ENCODE measurements around the gene LIMS2. TPM values are rescaled to one million over a fixed set of nuclear protein-coding genes. Genes with fewer than 3 reads are reported as not detected.

Gene LIMS2
- total RNA-seq, 1 experiment from 2014 or later = 0.53 TPM

GRCh38 chr2:127704641-127705390 is 29.5 kb upstream of the LIMS2 start:
- H3K36me3 ChIP-seq = peaks cover 65% of the 10 kb centered on the region
- H3K27me3 ChIP-seq = no peaks in the 10 kb centered on the region
- no peak for DNase-seq
- H3K9me3 ChIP-seq = no peaks in the 10 kb centered on the region
- no peak overlapping the region for H3K4me3 ChIP-seq

- no peaks in the 10 kb centered on the region for H3K9me3 ChIP-seq
- H3K36me3 ChIP-seq = peaks cover 51% of the 10 kb centered on the region
- no peak overlapping the region for H3K4me3 ChIP-seq
- no peaks in the 10 kb centered on the region for H3K27me3 ChIP-seq
- no peak for DNase-seq
These were observed 28.0 kb upstream of the LIMS2 start for GRCh38 chr2:127703282-127703681.

- Histone ChIP-seq H3K27me3 (no peaks in the 10 kb centered on the region), H3K4me3 (peak overlapping the region; percentile 55), H3K36me3 (peaks cover 49% of the 10 kb centered on the region)
These were observed 27.2 kb upstream of the LIMS2 start for GRCh38 chr2:127702395-127703009.

GRCh38 chr2:127701651-127702394 is 26.5 kb upstream of the LIMS2 start:
- H3K36me3 ChIP-seq = peaks cover 47% of the 10 kb centered on the region
- no peaks in the 10 kb centered on the region for H3K27me3 ChIP-seq
- no peaks in the 10 kb centered on the region for H3K9me3 ChIP-seq
- DNase-seq = peak; percentile 77
- H3K4me3 ChIP-seq = peak overlapping the region; percentile 55

More at GRCh38 chr2:127702395-127703009, 27.2 kb upstream of the LIMS2 start:
- no peak for DNase-seq
- no peaks in the 10 kb centered on the region for H3K9me3 ChIP-seq

- no peaks in the 10 kb centered on the region for H3K9me3 ChIP-seq
These were observed 25.9 kb upstream of the LIMS2 start, which contains the start of gene SFT2D3 for GRCh38 chr2:127701193-127701650. Gene SFT2D3, plus strand, starts transcription at chr2:127701497. Its CDS starts 32 bp downstream, at chr2:127701529.

GRCh38 chr2:127700527-127701192 is 25.3 kb upstream of the LIMS2 start:
- Histone ChIP-seq H3K9me3 (no peaks in the 10 kb centered on the region), H3K36me3 (peaks cover 36% of the 10 kb centered on the region), H3K4me3 (peak overlapping the region; percentile 55), H3K27me3 (no peaks in the 10 kb centered on the region)
- DNase-seq = peak; percentile 8

More at GRCh38 chr2:127701193-127701650, 25.9 kb upstream of the LIMS2 start, which contains the start of gene SFT2D3:
- peak; percentile 91 for DNase-seq
- peaks cover 41% of the 10 kb centered on the region for H3K36me3 ChIP-seq
- H3K27me3 ChIP-seq = no peaks in the 10 kb centered on the region
- H3K4me3 ChIP-seq = peak within 1 kb of the TSS; percentile 55

GRCh38 chr2:127698553-127699355 is 23.4 kb upstream of the LIMS2 start:
- H3K9me3 ChIP-seq = no peaks in the 10 kb centered on the region
- peaks cover 17% of the 10 kb centered on the region for H3K36me3 ChIP-seq
- no peak overlapping the region for H3K4me3 ChIP-seq
- no peak for DNase-seq
- no peaks in the 10 kb centered on the region for H3K27me3 ChIP-seq

- peaks cover 5% of the 10 kb centered on the region for H3K36me3 ChIP-seq
- DNase-seq = no peak
- H3K27me3 ChIP-seq = no peaks in the 10 kb centered on the region
- H3K4me3 ChIP-seq = no peak overlapping the region
- 0 out of 2 replicates have a peak, but pooled peaks cover 2% of the 10 kb centered on the region for H3K9me3 ChIP-seq
These were observed 22.3 kb upstream of the LIMS2 start for GRCh38 chr2:127697482-127698180.

DNA sequence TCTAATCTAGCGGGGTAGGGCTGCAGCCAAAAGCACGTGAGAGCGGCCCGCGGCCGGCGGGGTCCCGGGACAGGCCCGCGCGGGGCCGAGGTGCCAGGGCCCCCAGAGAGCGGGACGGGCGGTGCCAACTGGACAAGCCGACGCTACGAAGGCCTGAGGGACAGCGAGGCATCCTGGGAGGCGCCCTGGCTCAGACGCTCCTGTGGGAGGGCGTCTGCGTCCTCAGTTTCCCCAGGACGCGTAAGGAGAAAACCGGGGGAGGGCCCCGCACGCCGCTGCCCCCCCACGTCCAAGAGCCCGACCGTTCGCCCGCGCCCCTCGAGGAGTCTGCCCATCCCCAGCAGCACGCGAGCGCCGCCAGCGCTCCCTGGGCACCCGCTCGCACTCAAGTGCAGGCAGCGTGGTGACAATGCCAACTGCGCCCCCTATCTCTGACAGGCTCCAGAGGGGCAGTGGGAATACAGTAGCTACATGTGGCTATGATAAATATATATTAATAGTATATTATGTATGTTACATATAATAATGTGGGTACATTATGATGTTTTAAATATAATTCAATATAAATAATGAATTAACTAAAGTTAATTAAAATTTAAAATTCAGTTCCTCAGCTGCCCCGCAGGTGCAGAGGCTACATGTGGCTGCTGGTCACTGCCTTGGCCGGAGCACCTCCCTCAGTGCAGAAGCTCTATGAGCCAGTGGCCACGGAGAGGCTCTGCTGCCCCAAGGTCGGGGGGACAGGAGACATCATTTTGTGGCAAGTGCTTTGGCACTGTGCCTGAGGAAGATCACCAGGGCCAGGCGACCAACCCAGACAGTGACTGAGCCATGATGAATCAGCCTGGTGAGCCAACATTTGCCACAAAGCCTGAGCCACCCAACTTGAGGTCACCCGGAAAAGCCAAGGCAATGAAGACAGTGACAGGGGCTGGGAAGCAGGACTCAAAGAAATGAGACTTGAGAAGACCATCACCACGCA is 20.5 kb upstream of the LIMS2 start:
- H3K27me3 ChIP-seq = no peaks in the 10 kb centered on the region
- no peak overlapping the region for H3K4me3 ChIP-seq
- H3K36me3 ChIP-seq = no peaks in the 10 kb centered on the region
- peak; percentile 54 for DNase-seq
- H3K9me3 ChIP-seq = 0 out of 2 replicates have a peak, but pooled peaks cover 2% of the 10 kb centered on the region

- Histone ChIP-seq H3K27me3 (no peaks in the 10 kb centered on the region), H3K36me3 (no peaks in the 10 kb centered on the region), H3K4me3 (no peak overlapping the region), H3K9me3 (peaks cover 7% of the 10 kb centered on the region; the same call in 1 of the 2 replicates)
- DNase-seq = peak; percentile 52
These were observed 19.7 kb upstream of the LIMS2 start for GRCh38 chr2:127694986-127695385.

- Histone ChIP-seq H3K4me3 (no peak overlapping the region), H3K36me3 (no peaks in the 10 kb centered on the region), H3K27me3 (peaks cover 2% of the 10 kb centered on the region; the same call in 1 of the 2 replicates), H3K9me3 (peaks cover 13% of the 10 kb centered on the region)
- no peak for DNase-seq
These were observed 15.4 kb upstream of the LIMS2 start for GRCh38 chr2:127690696-127691095.

DNA sequence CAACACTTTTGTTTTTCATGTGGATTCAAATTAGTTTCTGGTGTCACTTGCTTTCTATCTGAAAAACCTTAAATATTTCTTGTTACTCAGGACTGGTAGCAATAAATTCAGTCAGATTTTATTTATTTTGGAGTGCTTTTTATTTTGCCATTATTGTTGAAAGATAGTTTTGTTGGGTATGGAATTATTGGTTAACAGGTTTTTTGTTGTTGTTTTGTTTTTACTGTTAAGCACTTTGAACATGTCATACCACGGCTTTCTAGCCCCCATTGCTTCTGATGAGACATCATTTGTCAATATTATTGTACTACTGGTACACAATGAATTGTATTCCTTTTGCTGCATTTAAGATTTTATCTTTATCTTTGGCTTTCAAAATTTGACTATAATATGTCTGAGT is 13.1 kb upstream of the LIMS2 start:
- DNase-seq = no peak

DNA sequence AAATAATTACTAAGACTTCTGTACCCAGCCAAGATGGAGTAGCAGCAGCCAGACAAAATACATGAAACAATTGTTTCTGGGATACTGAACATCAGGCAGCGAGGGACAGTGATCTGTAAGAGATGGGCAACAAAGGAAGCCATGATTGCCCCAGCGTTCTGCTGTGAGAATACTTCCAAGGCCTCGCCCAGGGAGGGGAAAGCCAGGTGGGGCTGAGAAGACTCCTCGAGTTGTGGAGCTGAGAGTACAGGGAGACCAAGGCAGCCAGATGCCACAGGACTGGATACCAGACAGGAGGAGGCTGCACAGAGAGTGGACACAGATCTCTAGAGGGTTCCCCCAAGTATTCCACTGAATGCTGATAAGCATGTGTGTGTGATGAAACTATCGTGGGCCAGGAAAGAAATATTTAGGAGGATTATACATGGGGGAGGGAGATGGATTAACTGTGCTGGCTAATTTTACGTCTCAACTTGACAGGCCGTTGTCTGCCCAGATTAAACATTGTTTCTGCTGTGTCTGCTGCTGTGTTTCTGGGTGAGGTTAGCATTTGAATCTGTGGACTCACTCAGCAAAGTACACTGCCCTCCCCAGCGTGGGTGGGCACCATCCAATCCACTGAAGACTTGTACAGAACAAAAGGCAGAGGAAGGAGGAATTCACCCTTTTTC is 10.2 kb upstream of the LIMS2 start:
- Histone ChIP-seq H3K36me3 (no peaks in the 10 kb centered on the region), H3K27me3 (peaks cover 2% of the 10 kb centered on the region; the same call in 1 of the 2 replicates), H3K9me3 (peaks cover 10% of the 10 kb centered on the region), H3K4me3 (no peak overlapping the region)
- no peak for DNase-seq

More for the DNA sequence above, 13.1 kb upstream of the LIMS2 start:
- Histone ChIP-seq H3K36me3 (no peaks in the 10 kb centered on the region), H3K27me3 (peaks cover 2% of the 10 kb centered on the region; the same call in 1 of the 2 replicates), H3K4me3 (no peak overlapping the region), H3K9me3 (peaks cover 13% of the 10 kb centered on the region)

- Histone ChIP-seq H3K27me3 (peaks cover 2% of the 10 kb centered on the region; the same call in 1 of the 2 replicates), H3K36me3 (no peaks in the 10 kb centered on the region), H3K4me3 (no peak overlapping the region), H3K9me3 (peaks cover 4% of the 10 kb centered on the region)
- peak; percentile 62 for DNase-seq
These were observed 8.4 kb upstream of the LIMS2 start for GRCh38 chr2:127683757-127684156.

All from MG63 (cell line).